H1 (cell line): ENCODE results near the gene MELTF. TPM values are rescaled to one million over a fixed set of nuclear protein-coding genes. Genes with fewer than 3 reads are reported as not detected.

Experiments used
- CTCF ChIA-PET: fragments of 300-600 bp; sonication (Branson Sonifier 250); formaldehyde crosslinking; loops from one replicate; lab custom pipeline; 2021; ENCODE audit not compliant: partially characterized antibody; lab: Charles Lee
- POLR2A ChIA-PET: fragments of 300-600 bp; sonication (Branson Sonifier 250); formaldehyde crosslinking; loops from one replicate; lab custom pipeline; 2021; ENCODE audit warnings: inconsistent platforms; ENCODE audit not compliant: partially characterized antibody; lab: Charles Lee
- DNase-seq, 2 experiments: peaks; one replicate each; pipeline versions ENCODE4 v3.0.0 to v3.0.0-alpha.2; 2010 to 2022; ENCODE audit warnings: low spot score in 2 of 2, low read depth in 1 of 2, mixed read lengths in 1 of 2
- FAIRE-seq: peaks from 2 replicates; lab custom pipeline; 2011; peaks lifted over from hg19 to GRCh38; lab: Jason Lieb, UNC
- H2AFZ ChIP-seq: 2 replicates; pipeline ENCODE4 v1.8.1; 2012; ENCODE audit warnings: low read length, inconsistent platforms
- H2AK5ac ChIP-seq: 2 replicates; pipeline ENCODE4 v1.6.1; 2013; ENCODE audit warnings: low read depth, low read length
- H2BK120ac ChIP-seq: replicated peaks from 2 replicates; pipeline ENCODE3; 2013; ENCODE audit warnings: low read depth, low read length, inconsistent platforms
- H2BK12ac ChIP-seq: 2 replicates; pipeline ENCODE4 v1.6.1; 2013; ENCODE audit warnings: low read depth, low read length
- H2BK15ac ChIP-seq: 2 replicates; pipeline ENCODE4 v1.6.1; 2013; ENCODE audit warnings: low read length
- H2BK20ac ChIP-seq: 2 replicates; pipeline ENCODE4 v1.6.1; 2013; ENCODE audit warnings: low read length
- H2BK5ac ChIP-seq: 2 replicates; pipeline ENCODE4 v1.6.1; 2013; ENCODE audit warnings: low read depth, low read length
- H3K14ac ChIP-seq: 2 replicates; pipeline ENCODE4 v1.6.1; 2013; ENCODE audit warnings: inconsistent platforms; ENCODE audit not compliant: insufficient read length
- H3K18ac ChIP-seq: 2 replicates; pipeline ENCODE4 v1.6.1; 2013; ENCODE audit warnings: low read length; ENCODE audit errors: extremely low read depth
- H3K23ac ChIP-seq: 2 replicates; pipeline ENCODE4 v1.6.1; 2013; ENCODE audit warnings: inconsistent platforms; ENCODE audit not compliant: insufficient read length
- H3K23me2 ChIP-seq: 2 replicates; pipeline ENCODE4 v1.6.1; 2013; ENCODE audit warnings: low read depth, low read length
- H3K27ac ChIP-seq: 2 replicates; pipeline ENCODE4 v1.6.1; 2011; ENCODE audit warnings: low read depth, low read length, inconsistent platforms
- H3K27me3 ChIP-seq, 4 experiments: replicated peaks in 1 of 4; 1 replicate in 1 of 4; 2 replicates in 3 of 4; pipeline versions ENCODE4 v1.6.1 to v1.8.1; 2011 to 2013; ENCODE audit warnings: low read length in 3 of 4, mild to moderate bottlenecking in 3 of 4, inconsistent platforms in 2 of 4, mixed read lengths in 2 of 4, moderate library complexity in 1 of 4; ENCODE audit not compliant: control insufficient read depth in 3 of 4, insufficient read depth in 3 of 4; ENCODE audit errors: extremely low read depth in 1 of 4
- H3K36me3 ChIP-seq, 4 experiments: 2 replicates each; pipeline versions ENCODE4 v1.6.1 to v1.8.1; 2011 to 2013; ENCODE audit warnings: mild to moderate bottlenecking in 4 of 4, low read length in 3 of 4, moderate library complexity in 2 of 4, control low read depth in 1 of 4, inconsistent platforms in 1 of 4; ENCODE audit not compliant: insufficient read depth in 4 of 4, control insufficient read depth in 2 of 4
- H3K4ac ChIP-seq: replicated peaks from 2 replicates; pipeline ENCODE3; 2013; ENCODE audit warnings: low read length, low read depth, mixed read lengths, inconsistent platforms; ENCODE audit not compliant: insufficient read length
- H3K4me1 ChIP-seq, 4 experiments: replicated peaks in 1 of 4; 1 replicate in 1 of 4; 2 replicates in 3 of 4; pipeline versions ENCODE4 v1.6.1 to v1.8.1; 2011 to 2013; ENCODE audit warnings: low read length in 3 of 4, inconsistent platforms in 2 of 4, mixed read lengths in 1 of 4; ENCODE audit not compliant: insufficient read depth in 4 of 4, control insufficient read depth in 3 of 4
- H3K4me2 ChIP-seq, 2 experiments: 2 replicates each; pipeline versions ENCODE4 v1.6.1 to v1.8.1; 2011 to 2013; ENCODE audit warnings: low read depth in 2 of 2, low read length in 2 of 2, control low read depth in 1 of 2, inconsistent platforms in 1 of 2, mild to moderate bottlenecking in 1 of 2; ENCODE audit not compliant: insufficient read depth in 1 of 2
- H3K4me3 ChIP-seq, 4 experiments: fragments of 200-600, 300-600 bp in 1 of 4; sonication (generic), shearing (Covaris generic), sonication (Bioruptor Twin) in 1 of 4; 2 replicates each; pipeline versions ENCODE4 v1.5.1 to v1.8.1; 2011 to 2016; ENCODE audit warnings: low read length in 4 of 4, low read depth in 3 of 4, control low read depth in 2 of 4, inconsistent platforms in 2 of 4, mild to moderate bottlenecking in 2 of 4, mixed read lengths in 1 of 4, moderate library complexity in 1 of 4; ENCODE audit not compliant: insufficient read depth in 2 of 4; ENCODE audit errors: extremely low read depth in 1 of 4
- H3K56ac ChIP-seq: replicated peaks from 2 replicates; pipeline ENCODE3; 2013; ENCODE audit warnings: low read depth, mild to moderate bottlenecking, mixed read lengths, low read length, inconsistent platforms; ENCODE audit not compliant: insufficient read length
- H3K79me1 ChIP-seq: 2 replicates; pipeline ENCODE4 v1.6.1; 2013; ENCODE audit warnings: low read depth, low read length, control low read depth
- H3K79me2 ChIP-seq, 2 experiments: 2 replicates each; pipeline versions ENCODE4 v1.6.1 to v1.8.1; 2012 to 2013; ENCODE audit warnings: low read length in 2 of 2, mild to moderate bottlenecking in 2 of 2, inconsistent platforms in 1 of 2; ENCODE audit not compliant: insufficient read depth in 2 of 2, control insufficient read depth in 1 of 2
- H3K9ac ChIP-seq, 4 experiments: replicated peaks in 1 of 4; 1 replicate in 1 of 4; 2 replicates in 3 of 4; pipeline versions ENCODE4 v1.6.1 to v1.8.1; 2011 to 2013; ENCODE audit warnings: low read depth in 3 of 4, low read length in 3 of 4, control low read depth in 2 of 4, mild to moderate bottlenecking in 2 of 4, moderate library complexity in 2 of 4, inconsistent platforms in 1 of 4; ENCODE audit errors: extremely low read depth in 1 of 4
- H3K9me3 ChIP-seq, 2 experiments: 2 replicates each; pipeline versions ENCODE4 v1.6.1 to v1.8.1; 2012 to 2013; ENCODE audit warnings: mild to moderate bottlenecking in 2 of 2, moderate library complexity in 2 of 2, control low read depth in 1 of 2, inconsistent platforms in 1 of 2, low read depth in 1 of 2, low read length in 1 of 2, mixed read lengths in 1 of 2; ENCODE audit not compliant: insufficient read depth in 2 of 2
- H4K20me1 ChIP-seq, 2 experiments: replicated peaks in 1 of 2; 2 replicates each; pipeline versions ENCODE3 to v1.8.1; 2011 to 2013; ENCODE audit warnings: inconsistent platforms in 2 of 2, low read length in 2 of 2, mild to moderate bottlenecking in 1 of 2; ENCODE audit not compliant: insufficient read depth in 2 of 2, control insufficient read depth in 1 of 2
- H4K5ac ChIP-seq: 2 replicates; pipeline ENCODE4 v1.6.1; 2013; ENCODE audit warnings: low read length, low read depth, mixed read lengths, inconsistent platforms; ENCODE audit not compliant: insufficient read length
- H4K8ac ChIP-seq: 2 replicates; pipeline ENCODE4 v1.8.0; 2013; ENCODE audit warnings: mild to moderate bottlenecking, moderate library complexity, low read length, inconsistent platforms; ENCODE audit not compliant: insufficient read depth; ENCODE audit errors: extremely low read depth
- H4K91ac ChIP-seq: replicated peaks from 2 replicates; pipeline ENCODE3; 2013; ENCODE audit warnings: low read length, mixed read lengths, inconsistent platforms; ENCODE audit not compliant: insufficient read length
- CTCF ChIP-seq, 3 experiments: IDR thresholded peaks; 1 replicate in 2 of 3; 2 replicates in 1 of 3; pipeline versions ENCODE4 v1.5.1 to v1.6.1; 2011; ENCODE audit warnings: low read length in 3 of 3, mild to moderate bottlenecking in 3 of 3, inconsistent platforms in 2 of 3, low read depth in 1 of 3, moderate library complexity in 1 of 3; ENCODE audit not compliant: insufficient read depth in 1 of 3; ENCODE audit errors: control extremely low read depth in 1 of 3
- EGR1 ChIP-seq: IDR thresholded peaks from 2 replicates; pipeline ENCODE4 v1.6.1; 2011; ENCODE audit warnings: low read depth, low read length, borderline replicate concordance
- GTF2F1 ChIP-seq: IDR thresholded peaks from 2 replicates; pipeline ENCODE4 v1.6.1; 2012; ENCODE audit warnings: low read depth, low read length, improper control_type of control experiment, borderline replicate concordance
- RBBP5 ChIP-seq: IDR thresholded peaks from 2 replicates; pipeline ENCODE4 v1.7.1; 2012; ENCODE audit warnings: low read depth, mild to moderate bottlenecking, inconsistent platforms, low read length, moderate library complexity, borderline replicate concordance
- WGBS, 2 experiments: shearing (Covaris generic) in 1 of 2; methylation state at CpG; one replicate each; pipeline versions ENCODE4 v1.1.6 to v1.1.7; 2013 to 2015; ENCODE audit warnings: low lambda C conversion rate in 2 of 2, mixed read lengths in 2 of 2, inconsistent platforms in 1 of 2, low coverage in 1 of 2, missing lambda C conversion rate in 1 of 2; ENCODE audit not compliant: insufficient replicate concordance in 2 of 2, insufficient coverage in 1 of 2, insufficient read length in 1 of 2; ENCODE audit errors: extremely low coverage in 1 of 2, missing lambda C conversion rate in 1 of 2; 5-methylcytosine and 5-hydroxymethylcytosine counted together
- polyA plus RNA-seq, 7 experiments: library from polyadenylated mRNA; depleted of rRNA in 3 of 7; stranded (reverse) in 5 of 7; unstranded in 2 of 7; fragments of >200 nt in 5 of 7; fragments of 200-250 nt in 2 of 7; gene quantifications; 1 replicate in 5 of 7; 2 replicates in 1 of 7; 4 replicates in 1 of 7; pipeline versions ENCODE4 v1.2.1 to v1.2.3, GENCODE V29; 2011 to 2013; ENCODE audit warnings: missing spikeins in 2 of 7, mixed read lengths in 2 of 7
- total RNA-seq: library from RNA; stranded (reverse); fragmentation: NEBNext Ultra II Directional; extraction: Animal tissue kit (Norgen Biotek cat#: 25700); gene quantifications from 2 replicates; pipeline ENCODE4 v1.2.1, GENCODE V29; 2021

The MELTF gene
- total and polyA plus RNA-seq, 2 of the 8 experiments (the other 6 are each of a cell fraction or from before 2014, with no cell fraction given): 1.7 to 3.5 TPM

- H3K9me3 ChIP-seq: no peaks in the 10 kb centered on the region
- H3K27ac ChIP-seq: no peak overlapping the region
- H3K79me2 ChIP-seq: no peaks in the 10 kb centered on the region
- no peak overlapping the region for H2AK5ac ChIP-seq
- H3K36me3 ChIP-seq: peaks cover 0 to 8% (median 0%) of the 10 kb centered on the region in 4 experiments; a peak in 1 of 8 replicates
- CTCF ChIA-PET: interaction anchor here (1.1 kb wide), 1 partner anchor 31 kb away, joined by 4 read pairs; no protein-coding TSS in a partner anchor
- no peak overlapping the region for H3K23ac ChIP-seq
- no peak overlapping the region for H2BK20ac ChIP-seq
- FAIRE-seq (no peak), DNase-seq (no peak)
- H3K4ac ChIP-seq: no peak overlapping the region
- H3K27me3 ChIP-seq: peaks cover 47 to 58% (median 55%) of the 10 kb centered on the region in 4 experiments
- peaks cover 0 to 24% (median 10%) of the 10 kb centered on the region in 4 experiments; a peak in 5 of 7 replicates for H3K4me1 ChIP-seq
- H4K91ac ChIP-seq: no peak overlapping the region
- no peak overlapping the region for H3K9ac ChIP-seq
- no peak overlapping the region for H2AFZ ChIP-seq
- H4K8ac ChIP-seq: no peak overlapping the region
- no peak overlapping the region for H2BK12ac ChIP-seq
- H3K23me2 ChIP-seq: peaks cover 10% of the 10 kb centered on the region; the same call in 1 of the 2 replicates
- no peak overlapping the region for H3K56ac ChIP-seq
- POLR2A ChIA-PET: no interaction called here
- TF ChIP-seq RBBP5 (no peak), CTCF (IDR thresholded peaks at IDR 0.05; ENCODE audit: control extremely low read depth in 1 of 3, insufficient read depth in 1 of 3, low read depth in 1 of 3, low read length in 3 of 3) (no peak), GTF2F1 (no peak), EGR1 (no peak)
- H3K4me3 ChIP-seq: no peak overlapping the region
- no peak overlapping the region for H2BK120ac ChIP-seq
- H3K79me1 ChIP-seq: no peaks in the 10 kb centered on the region
- no peak overlapping the region; a peak in 1 of 4 replicates for H3K4me2 ChIP-seq
- 82% methylated on average over 10 of the region's 10 CpGs; no CpG with 5 or more reads in 1 of the 2 experiments for WGBS, 2 experiments
- no peaks in the 10 kb centered on the region for H4K20me1 ChIP-seq
- no peak overlapping the region for H2BK5ac ChIP-seq
- no peak overlapping the region for H2BK15ac ChIP-seq
- no peak overlapping the region for H3K18ac ChIP-seq
- no peak overlapping the region for H4K5ac ChIP-seq
- H3K14ac ChIP-seq: no peak overlapping the region
Observed at GRCh38 chr3:196965804-196966173, 63.8 kb downstream of the MELTF start.
